Bronchial epithelial cell (primary cell): ENCODE data around the gene PDIA5. TPM values are rescaled to one million over a fixed set of nuclear protein-coding genes. Genes with fewer than 3 reads are reported as not detected.
A peak's percentile ranks its signal among the peaks of the same experiment; 100 is the strongest.

Source experiments
- DNase-seq: peaks from one replicate; pipeline ENCODE4 v3.0.0-alpha.2; 2010; ENCODE audit warnings: low read depth
- FAIRE-seq: peaks from 2 replicates; lab custom pipeline; 2011; peaks lifted over from hg19 to GRCh38; lab: Jason Lieb, UNC
- H3K27me3 ChIP-seq: 2 replicates; pipeline ENCODE4 v1.5.1; 2011; ENCODE audit warnings: low read length; ENCODE audit not compliant: control insufficient read depth, insufficient read depth
- H3K36me3 ChIP-seq: 2 replicates; pipeline ENCODE4 v1.5.1; 2011; ENCODE audit warnings: low read length; ENCODE audit not compliant: control insufficient read depth, insufficient read depth
- H3K4me3 ChIP-seq: 2 replicates; pipeline ENCODE4 v1.5.1; 2011; ENCODE audit warnings: mild to moderate bottlenecking, low read depth, low read length, control low read depth
- total RNA-seq: library from RNA; depleted of rRNA; stranded (reverse); fragments of >200 nt; gene quantifications from 2 replicates; pipeline ENCODE4 v1.2.1, GENCODE V29; 2014
- TF ChIP-seq, protein P1 (sequence below): IDR thresholded peaks from 2 replicates; pipeline ENCODE4 v1.5.1; 2011; ENCODE audit warnings: mild to moderate bottlenecking, moderate library complexity, low read length, control low read depth, inconsistent platforms; ENCODE audit not compliant: insufficient read depth, severe bottlenecking

PDIA5 gene
- 29.2 and 32.4 TPM in 2 replicates for total RNA-seq

DNA sequence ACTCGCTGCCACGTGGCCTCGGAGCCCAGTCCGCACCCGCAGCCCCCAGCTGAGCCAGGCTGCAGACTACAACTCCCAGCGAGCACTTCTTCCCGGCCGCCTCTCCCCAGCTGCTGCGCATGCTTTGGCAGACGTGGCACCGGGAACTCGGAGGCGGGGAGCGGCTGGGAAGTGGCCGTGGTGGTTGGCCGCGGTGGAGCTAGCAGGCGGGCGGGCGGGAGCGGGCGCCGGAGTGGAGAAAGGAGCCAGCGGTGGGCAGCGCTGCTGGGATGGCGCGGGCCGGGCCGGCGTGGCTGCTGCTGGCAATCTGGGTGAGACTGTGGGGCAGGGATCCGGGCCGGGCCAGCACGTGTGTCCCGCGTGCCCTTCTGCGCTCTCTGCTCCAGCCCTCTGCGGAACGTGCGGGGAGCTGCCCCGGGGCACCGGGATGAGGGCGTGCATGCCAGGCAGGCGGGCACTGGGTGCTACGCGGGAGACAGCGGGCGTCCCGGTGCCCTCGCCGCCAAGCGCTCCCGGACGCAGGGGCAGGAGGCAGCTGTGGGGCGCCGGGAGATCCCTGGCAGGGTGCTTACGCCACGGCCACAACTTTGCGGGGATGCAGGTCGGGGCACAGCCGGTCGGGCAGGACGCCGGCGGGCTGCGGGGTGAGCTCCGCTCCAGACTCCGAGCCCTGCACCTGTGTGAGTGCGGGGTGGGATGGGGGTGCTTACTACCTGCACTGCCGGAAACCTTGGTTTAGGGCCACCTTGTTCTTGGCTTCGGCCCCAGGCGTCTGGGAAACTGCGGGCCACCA lies at the start of gene PDIA5:
TSS of gene PDIA5 (plus strand) at position 130 of the 793 bp plus-strand sequence. CDS start at position 270, 140 bp downstream.
- Histone ChIP-seq H3K27me3 (no peaks in the 10 kb centered on the region), H3K4me3 (peak within 1 kb of the TSS; percentile 76), H3K36me3 (peaks cover 1% of the 10 kb centered on the region)
- no peak for FAIRE-seq
- TF ChIP-seq, protein P1, sequence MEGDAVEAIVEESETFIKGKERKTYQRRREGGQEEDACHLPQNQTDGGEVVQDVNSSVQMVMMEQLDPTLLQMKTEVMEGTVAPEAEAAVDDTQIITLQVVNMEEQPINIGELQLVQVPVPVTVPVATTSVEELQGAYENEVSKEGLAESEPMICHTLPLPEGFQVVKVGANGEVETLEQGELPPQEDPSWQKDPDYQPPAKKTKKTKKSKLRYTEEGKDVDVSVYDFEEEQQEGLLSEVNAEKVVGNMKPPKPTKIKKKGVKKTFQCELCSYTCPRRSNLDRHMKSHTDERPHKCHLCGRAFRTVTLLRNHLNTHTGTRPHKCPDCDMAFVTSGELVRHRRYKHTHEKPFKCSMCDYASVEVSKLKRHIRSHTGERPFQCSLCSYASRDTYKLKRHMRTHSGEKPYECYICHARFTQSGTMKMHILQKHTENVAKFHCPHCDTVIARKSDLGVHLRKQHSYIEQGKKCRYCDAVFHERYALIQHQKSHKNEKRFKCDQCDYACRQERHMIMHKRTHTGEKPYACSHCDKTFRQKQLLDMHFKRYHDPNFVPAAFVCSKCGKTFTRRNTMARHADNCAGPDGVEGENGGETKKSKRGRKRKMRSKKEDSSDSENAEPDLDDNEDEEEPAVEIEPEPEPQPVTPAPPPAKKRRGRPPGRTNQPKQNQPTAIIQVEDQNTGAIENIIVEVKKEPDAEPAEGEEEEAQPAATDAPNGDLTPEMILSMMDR, result no peak
- DNase-seq, result peak; percentile 80

DNA sequence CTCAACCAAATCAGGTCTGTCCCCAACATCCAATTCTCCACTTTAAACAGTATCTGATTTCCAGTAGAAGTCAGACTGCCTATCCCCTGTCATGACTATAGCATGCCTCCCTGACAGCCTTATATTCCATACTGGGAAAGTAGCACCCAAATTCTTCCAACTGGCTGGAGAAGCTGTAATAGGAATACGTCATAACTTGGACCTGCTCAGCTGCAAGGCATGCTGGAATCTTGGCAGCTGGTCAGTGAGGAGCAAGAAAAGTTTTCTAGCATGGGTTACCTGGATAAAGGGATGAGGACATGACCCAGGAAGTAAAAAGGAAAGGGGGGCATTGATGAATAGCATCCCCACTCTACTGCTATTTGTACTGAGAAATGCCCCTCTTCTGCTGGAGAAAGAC lies 48.1 kb upstream of the PDIA5 start:
- H3K4me3 ChIP-seq, result no peak overlapping the region
- peaks cover 16% of the 10 kb centered on the region for H3K27me3 ChIP-seq
- DNase-seq (no peak), FAIRE-seq (no peak)
- TF ChIP-seq, protein P1, result no peak
- H3K36me3 ChIP-seq, result no peaks in the 10 kb centered on the region

DNA sequence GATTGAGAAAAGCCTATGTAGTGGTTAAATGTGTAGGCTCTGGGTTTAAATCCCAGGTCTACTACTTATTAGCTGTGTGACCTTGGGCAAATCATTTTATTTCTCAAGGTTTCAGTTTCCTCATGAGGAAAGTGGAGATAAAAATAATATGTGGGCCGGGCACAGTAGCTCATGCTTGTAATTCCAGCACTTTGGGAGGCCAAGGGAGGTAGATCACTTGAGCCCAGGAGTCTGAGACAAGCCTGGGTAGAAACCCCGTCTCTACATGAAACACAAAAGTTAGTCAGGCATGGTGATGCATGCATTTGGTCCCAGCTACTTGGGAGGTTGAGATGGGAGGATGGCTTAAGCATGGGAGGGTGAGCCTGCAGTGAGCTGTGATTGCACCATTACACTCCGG lies 47.7 kb upstream of the PDIA5 start:
- no peak for DNase-seq
- Histone ChIP-seq H3K27me3 (peaks cover 16% of the 10 kb centered on the region), H3K4me3 (no peak overlapping the region), H3K36me3 (no peaks in the 10 kb centered on the region)
- no peak for FAIRE-seq
- TF ChIP-seq, protein P1, result no peak

DNA sequence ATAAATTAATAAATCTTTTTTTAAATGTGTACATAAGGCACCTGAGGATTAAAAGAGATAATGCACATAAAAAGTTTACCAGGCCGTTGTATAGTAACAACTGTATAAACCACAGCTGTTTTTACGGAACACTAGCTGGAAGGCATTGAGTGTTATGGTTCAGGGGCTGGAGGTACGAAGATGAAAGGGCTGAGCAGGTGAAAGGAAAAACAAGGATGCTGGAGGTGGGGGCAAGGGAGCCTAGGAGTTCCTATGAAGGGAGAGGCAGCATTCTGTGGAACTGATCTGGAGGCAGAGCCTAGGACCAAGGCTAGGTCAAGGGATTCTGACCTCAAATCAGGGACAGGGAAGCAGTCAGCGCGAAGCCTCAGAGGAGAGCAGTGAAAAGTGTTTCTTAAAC lies 47.2 kb upstream of the PDIA5 start:
- DNase-seq, result no peak
- H3K4me3 ChIP-seq, result no peak overlapping the region
- no peak for FAIRE-seq
- peaks cover 14% of the 10 kb centered on the region for H3K27me3 ChIP-seq
- TF ChIP-seq, protein P1, result no peak
- no peaks in the 10 kb centered on the region for H3K36me3 ChIP-seq

DNA sequence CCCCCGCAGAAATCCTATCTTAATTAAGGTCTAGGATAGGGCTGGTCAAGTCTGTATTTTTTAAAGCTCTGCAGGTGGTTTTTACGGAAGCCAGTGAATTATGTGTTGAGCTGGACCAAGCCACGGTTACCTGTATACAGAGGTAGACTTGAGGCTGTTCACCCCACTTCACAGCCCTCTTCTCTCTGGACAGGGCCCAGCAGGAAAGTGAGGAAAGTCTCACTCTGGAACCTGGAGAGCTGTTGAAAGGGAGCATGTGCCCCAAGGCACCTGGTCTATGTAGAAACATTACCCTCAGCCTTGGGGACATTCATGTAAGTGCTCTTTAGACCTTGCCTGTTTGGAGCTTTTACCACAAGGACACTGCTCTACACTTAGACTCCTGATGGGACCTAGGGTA lies 46.1 kb upstream of the PDIA5 start:
- FAIRE-seq (no peak), DNase-seq (no peak)
- H3K4me3 ChIP-seq, result no peak overlapping the region
- H3K36me3 ChIP-seq, result no peaks in the 10 kb centered on the region
- TF ChIP-seq, protein P1, result no peak
- peaks cover 20% of the 10 kb centered on the region for H3K27me3 ChIP-seq

DNA sequence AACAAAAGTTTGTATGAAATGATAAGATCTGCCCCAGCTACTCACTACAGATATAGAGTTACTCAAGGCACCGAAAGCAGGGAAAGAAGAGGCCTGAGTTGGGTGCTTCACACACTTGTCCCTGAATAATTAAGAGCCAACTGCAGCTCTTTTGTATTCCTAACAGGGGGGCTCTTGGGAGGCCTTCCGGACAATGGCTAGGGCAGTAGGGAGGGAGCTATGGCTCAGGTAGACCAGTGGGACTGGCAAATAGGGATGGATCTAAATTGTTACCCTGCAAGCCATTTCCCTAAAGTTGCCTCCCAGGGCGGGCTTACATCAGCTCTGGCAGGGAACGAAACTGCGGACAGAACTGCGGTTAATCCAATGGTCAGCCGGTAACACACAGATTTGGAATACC lies 45.4 kb upstream of the PDIA5 start:
- TF ChIP-seq, protein P1, result no peak
- Histone ChIP-seq H3K36me3 (no peaks in the 10 kb centered on the region), H3K27me3 (peaks cover 23% of the 10 kb centered on the region), H3K4me3 (no peak overlapping the region)
- no peak for DNase-seq
- FAIRE-seq, result no peak
